ENCODE results near the gene LRRC73.
"Not testable (repeated sequence)": the region's sequence is repeated elsewhere in the genome, so short reads cannot be mapped to it uniquely, and the experiment has no call there.

Gene LRRC73

DNA sequence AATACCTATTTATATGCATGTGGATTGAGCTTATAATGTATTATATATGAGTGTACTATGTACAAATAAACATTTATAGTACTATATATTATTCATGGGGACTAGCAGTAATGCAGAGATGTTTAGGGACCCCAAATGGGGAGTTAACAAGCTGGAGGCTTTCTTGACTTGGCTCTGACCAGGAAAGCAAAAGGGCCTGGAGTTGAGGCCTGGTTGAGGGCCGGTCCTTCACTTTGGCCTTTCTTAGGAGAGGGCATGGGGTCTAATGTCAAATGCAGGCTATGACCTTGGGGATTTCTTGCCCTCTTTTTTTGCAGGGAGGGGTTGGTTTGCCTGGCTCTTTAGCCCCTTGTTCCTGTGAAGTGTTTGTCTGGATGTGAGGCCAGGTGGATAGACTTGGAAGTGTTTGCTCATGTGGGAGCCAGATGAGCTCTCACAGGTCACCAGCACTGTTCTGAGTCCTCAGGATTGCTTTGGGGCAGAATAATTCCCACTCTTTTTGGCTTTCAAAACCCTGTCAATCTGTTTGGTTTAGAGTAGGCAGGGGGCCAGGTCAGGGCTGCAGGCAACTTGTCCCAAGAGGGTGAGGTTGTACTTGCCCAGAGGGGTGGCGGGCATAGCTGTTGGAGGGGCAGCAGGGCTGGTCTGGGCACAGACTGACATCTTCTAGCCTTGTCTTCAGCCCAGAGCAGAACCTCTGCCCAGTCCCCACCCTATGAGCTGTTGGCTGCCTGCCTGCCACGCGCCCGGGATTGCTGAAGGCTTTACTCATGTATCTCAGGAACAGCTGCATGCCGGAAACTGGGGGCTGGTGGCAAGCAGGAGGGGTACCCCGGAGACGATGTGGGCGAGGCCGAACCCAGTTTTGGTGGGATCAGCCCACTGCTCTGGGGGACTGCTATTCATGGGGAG is 18.1 kb downstream of the LRRC73 start:
- DNase-seq, result no peak

DNA sequence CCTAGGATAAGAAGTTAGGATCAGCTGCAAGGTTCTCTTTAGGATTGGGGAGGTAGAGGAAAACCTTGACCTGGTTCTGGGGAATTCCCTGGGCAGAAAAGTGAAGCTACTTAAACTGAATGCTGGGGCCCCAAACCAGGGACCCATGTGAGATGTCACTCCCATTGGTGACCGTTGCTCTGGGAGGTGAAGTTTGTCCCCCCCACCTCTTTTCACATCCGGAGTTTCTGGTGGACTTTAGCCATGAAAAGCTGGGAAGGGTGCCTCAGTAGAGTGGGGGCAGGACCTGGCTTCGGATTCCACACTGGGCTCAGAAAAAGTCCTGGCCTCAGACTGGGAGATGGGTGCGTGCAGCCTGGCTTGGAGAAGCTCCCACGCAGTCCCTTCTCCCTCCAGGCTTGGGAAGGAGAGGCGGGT is 19.6 kb downstream of the LRRC73 start:
- DNase-seq, result no peak

DNA sequence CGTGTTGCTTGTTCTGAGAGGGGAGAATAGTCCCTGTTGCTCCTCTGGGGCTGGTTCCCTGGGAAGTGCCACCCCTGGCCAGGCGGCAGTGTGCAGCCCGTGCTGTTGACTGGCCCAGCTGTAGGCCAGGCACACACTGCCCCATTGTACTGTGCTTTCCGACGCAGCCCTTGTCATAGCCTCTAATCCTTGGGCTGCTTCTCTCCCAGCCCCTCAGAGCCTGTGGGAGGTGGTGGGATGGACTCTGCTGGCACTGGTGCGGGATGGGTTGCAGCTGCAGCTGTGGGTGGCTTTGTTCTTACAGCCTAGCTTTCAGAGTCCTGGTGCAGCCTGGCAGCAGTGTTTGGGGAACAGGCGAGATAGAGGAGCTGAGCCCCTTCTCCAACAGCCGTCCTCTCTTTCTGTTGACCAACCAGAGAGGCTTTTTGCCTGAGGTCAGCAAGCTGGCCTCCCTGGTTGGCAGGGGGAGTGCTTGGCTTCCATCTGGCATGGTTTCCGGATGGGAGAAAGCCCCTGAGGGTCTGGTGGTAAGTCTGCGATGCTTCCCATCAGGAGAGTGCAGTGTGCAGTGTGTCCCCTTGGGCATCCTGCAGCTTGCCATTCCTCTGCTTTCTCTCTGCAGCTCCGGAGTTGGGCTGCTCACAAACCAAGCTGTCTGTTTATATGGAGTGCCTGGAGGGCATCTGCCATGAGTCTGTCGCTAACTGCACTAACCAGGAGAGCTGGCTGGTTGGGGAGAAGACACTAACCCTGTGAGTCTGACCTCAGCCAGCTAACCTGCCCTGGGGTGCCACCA is 20.7 kb downstream of the LRRC73 start:
- DNase-seq, result no peak

DNA sequence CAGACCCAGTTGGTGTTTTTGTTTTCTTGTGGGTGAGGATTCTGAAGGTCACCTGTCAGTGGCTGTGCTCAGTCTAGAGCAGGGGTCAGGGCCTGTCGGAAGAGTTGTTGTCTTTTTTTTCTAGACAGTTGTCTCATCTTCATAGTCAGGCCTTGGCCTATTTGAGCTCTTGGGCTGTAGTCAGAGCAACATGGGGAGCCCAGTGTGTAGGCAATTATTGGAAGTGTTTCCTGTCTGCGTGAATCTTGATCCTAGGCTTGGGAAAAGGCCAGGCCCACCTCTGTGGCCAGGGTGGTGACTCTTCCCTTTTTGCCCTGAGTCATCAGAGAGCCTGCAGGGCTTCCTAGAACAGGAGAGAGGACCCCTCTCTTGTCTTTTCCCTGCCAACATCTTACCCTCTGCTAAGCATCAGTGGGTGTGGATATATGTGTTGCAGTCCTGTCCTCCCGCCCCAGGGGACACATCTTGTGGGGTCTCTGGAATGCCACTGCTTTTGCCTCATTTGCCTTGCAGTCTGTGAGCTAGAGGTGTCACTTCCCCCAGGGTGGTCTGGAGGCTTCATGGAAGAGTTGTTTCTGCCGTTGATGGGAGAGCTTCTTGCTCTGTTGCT is 21.4 kb downstream of the LRRC73 start:
- no peak for DNase-seq

DNA sequence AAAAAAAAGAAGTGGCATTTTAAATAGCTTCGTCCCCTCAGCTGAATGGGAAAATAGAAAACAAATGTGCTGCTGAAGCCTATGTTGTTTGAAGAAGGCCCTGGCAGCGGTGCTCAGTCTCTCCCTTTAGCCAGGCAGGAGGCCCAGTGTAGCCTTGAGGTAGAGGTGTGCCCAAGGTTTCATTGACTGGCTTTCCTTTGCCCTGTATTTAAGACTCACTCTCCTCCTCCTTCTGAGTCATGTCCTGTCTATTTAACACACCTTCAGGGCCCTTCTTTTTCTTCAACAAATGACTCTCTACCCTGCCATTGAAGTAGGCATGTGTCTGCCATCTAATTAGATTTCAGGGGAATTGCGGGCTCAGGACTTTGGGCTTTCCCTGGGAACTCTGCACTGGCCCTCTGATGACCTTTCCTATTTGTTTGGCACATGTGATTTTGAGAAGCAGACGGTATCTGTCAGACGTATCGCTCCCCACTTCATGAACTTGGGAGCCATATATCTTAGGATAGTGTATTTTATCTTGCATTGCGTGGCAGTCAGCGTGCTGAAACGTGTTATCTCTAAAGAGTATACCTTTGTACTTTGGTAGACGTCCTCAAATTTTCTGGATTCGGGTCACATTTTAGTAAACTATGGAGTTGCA is 28.4 kb downstream of the LRRC73 start:
- no peak for DNase-seq

DNA sequence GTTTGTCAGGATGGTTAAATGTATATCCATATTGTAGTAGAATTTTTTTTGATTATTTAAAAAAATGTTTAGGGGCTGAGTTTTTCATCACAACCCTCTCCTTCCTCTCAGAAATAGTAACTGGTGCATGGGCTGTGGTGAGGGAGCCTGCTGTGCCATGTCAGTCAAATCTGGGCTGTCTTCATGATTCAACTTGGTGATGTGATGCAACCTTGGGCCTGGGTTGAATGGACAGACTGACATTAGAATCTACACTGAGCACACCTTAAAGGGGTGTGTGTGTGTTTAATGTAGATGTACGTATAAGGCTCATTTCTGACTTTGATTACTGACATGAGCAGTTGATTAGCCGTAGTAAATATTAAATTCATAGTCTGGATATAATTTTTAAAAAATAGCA is 29.1 kb downstream of the LRRC73 start:
- DNase-seq, result no peak

DNA sequence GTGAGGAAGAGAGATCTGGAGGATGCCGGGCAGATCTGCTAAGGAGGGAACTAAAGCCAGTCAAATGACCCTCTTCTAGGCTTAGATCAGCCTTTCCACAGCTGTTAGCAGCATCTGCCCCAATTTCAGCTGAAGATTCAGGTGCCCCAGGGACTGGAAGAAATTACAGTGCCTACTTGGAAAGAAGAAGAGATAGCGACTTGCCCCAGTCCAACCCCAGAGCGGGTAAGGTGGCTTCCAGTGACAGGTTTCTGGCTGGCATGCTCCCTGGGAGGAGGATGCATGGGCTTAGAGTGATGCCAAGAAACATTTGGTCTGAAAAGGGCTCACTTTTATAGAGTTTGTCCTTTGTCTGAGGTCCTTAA is 32.2 kb downstream of the LRRC73 start:
- no peak for DNase-seq

DNA sequence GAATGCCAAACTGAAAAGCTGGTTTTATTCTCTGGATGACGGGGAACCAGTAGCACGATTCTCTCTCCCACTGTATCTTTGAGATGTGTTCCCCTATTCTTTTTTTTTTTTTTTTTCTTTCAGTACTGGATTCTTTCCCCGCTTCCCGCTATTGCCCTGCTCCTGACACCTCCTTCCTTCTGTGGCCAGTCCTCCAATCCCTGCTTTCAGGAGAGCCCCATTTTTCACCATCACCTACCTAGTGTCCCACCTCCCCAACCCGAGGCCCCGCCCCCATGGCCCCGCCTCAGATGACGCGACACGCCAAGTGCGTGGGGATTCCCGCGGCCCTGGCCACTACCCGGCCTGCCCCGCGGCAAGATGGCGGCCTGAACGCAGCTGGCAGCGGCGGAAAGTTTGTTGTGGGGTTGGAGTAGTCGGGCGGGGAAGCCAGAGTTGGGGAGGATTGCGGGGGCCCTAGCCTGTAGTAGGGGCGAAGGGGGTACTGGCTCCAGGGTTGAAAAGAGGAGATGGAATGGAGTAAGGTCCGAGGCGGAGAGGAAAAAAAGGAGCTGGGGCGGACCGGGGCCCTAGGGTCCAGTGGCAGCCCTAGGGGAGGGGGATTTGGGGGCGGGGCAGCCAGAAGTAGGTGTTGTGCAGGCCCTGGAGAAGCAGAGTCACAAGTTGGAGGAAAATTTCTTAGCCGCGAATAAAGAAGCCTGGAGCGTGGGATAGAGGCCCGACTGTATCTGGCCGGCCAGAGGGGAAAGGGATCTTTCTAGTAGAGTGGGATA is 32.7 kb downstream of the LRRC73 start, which contains the start of gene TJAP1:
TJAP1 (plus strand) TSS at position 336 of the 773 bp plus-strand sequence. CDS start 21,432 bp downstream, outside the sequence.
- peak; percentile 95 to 99 for DNase-seq

DNA sequence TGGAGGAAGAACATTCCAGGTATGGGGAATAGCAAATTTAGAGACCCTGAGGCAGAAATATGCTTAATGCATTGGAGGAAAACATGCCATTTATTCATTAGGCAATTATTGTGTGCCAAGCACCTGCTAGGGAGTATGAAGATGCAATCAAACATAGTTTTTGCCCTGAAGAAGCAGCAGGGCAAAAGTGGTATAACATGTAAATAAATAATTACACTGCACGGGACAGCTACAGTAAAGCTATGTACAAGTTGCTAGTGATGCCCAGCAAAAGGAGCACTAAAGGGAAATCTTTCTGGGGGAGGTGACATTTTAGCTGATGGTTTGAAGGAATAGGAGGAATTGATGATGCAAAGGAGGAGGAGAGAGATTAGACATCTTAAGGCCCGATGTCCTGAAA is 33.4 kb downstream of the LRRC73 start:
- no peak for DNase-seq

DNA sequence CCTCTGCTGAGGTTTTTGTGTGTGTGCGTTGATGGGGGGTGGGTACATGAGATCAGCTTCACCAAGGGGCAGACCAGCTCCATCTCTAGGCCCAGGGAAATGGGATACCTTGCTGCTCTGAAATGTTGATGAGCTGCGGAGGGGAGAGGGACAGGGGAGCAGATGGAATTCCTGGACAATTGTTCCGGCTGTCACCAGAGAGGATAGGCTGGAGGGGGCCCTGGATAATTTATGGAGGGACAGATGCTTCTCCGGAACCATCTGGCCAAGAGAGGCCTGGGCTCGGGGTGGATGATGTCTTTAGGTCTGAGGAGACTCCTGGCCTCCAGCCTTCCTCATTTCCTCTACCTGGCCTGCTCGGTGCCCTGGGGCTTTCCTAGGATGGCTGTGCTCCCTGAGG is 34.6 kb downstream of the LRRC73 start:
- no peak for DNase-seq

DNA sequence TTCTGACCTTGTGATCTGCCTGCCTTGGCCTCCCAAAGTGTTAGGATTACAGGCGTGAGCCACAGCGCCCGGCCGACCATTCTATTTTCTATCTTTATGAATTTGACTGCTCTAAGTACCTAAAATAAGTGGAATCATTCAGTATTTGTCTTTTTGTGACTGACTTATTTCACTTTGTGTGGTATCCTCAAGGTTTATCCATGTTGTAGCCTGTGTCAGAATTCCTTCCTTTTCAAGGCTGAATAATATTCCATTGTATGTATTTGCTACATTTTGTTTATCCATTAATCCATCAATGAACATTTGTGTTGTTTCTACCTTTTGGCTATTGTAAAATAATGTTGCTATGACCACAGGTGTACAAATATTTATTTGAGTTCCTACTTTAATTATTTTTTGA is 37.6 kb downstream of the LRRC73 start:
- no peak for DNase-seq

DNA sequence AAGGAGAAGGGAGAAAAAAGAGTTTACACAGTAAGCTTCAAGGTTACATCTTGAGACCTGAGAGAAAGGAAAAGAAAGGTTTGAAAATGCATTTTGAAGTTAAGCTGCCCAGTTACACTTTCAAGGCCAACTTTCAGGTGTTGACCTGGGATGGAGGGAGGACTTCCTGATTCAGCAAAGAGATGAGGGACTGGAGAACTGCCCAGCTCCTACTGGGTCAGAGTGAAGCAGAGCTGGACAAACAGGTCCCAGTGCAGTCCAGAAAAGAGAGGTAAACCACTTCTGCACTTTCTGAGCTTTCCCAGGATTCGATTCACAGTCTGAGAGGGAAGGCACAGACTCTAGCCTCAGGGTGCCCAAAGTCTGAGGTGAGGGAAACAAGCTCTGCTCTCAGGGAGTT is 38.7 kb downstream of the LRRC73 start:
- DNase-seq, result no peak

DNA sequence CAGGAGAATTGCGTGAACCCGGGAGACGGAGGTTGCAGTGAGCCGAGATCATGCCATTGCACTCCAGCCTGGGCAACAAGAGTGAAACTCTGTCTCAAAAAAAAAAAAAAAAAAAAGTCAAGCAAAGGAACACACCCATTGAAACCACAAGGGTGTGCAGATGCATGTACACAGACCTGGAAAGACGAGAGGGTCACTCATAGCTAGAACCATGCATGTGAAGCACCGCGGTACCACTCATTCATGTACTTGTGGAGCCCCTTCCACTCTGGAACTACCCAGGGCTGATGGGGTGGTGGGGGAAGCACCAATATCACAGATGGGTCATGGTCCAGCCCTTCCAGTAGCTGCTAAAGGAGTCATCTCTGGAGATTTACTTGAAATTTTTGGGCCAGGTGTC is 40.2 kb downstream of the LRRC73 start:
- DNase-seq, result no peak

DNA sequence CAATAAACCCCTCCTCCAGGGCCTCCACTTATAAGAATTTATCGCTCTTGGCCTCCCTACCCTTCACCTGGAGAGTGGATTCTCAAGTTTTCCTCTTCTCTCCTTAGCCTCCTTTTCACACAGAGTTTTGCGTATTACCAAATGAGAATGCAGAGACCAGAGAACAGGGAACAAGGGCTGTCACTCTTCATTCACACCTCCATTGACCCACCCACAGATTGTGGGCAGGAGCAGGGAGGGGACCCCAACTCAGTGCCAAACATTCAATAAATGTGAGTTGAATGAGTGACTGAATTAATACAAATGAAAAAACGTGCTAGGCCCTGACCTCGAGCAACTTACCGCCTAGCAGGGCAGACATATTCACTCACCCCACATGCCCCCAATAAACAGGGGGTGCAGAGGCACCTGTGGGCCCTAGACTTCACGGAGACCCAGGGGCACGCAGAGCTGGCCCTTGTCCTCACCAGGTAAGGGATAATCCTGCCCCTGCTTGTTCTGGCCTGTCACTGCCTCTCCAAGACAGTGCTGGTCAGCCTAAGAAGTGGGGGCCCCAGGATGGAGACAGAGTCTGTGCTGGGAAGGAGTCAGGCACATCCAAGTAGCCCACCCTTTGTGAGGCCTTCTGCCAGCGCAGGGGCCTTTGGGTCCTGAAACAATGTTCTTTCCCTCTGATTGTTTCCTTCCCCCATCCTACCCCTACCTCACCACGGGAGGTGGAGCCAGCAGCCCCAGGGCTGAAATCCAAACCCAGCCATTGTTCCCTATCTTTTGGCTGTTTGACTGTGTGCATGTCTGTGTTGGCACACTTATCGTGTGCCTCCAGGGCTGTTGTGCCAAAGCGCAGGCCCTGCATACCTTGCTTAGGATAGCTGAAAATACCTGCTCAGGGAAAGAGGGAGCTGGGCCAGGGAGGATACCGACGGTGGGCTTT is 41.1 kb downstream of the LRRC73 start:
- no peak for DNase-seq

DNA sequence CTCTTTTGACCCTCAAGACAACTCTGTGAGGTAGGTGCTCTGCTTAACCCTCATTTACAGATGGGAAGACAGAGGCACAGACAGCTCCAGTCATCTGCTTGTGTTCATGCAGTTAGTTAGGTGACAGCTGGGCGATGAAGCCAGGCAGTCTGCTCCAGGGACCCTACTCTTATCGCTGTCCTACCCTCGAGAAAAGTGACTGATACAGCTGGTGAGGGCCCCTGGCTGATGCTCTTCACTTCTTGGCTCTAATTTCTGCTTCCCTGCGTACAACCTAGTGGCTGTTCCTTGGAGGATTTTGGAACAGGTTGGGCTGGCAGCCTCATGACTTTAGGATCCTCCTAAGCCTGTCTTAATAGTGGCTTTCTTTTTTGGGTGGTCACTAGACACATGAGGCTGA is 41.9 kb downstream of the LRRC73 start:
- DNase-seq, result no peak

DNA sequence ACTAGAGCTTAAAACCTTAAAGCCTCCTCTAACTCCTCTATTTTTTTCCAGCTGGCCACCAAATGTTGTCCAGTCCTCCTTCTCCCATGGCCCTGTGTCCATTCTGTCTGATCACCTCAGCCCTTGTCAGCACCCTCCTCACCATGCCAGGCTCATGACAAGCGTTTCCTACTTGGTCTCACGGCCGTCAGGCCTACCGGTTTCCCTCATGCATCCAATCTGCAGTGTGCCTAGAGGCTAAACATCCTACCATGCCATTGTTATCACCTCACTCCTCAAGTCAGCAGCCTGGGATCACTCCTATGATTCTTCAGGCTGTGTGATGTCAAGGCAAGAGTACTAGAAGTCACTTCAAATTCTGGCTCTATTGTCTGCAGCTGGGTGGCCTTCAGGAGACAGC is 42.4 kb downstream of the LRRC73 start:
- DNase-seq, result no peak

DNA sequence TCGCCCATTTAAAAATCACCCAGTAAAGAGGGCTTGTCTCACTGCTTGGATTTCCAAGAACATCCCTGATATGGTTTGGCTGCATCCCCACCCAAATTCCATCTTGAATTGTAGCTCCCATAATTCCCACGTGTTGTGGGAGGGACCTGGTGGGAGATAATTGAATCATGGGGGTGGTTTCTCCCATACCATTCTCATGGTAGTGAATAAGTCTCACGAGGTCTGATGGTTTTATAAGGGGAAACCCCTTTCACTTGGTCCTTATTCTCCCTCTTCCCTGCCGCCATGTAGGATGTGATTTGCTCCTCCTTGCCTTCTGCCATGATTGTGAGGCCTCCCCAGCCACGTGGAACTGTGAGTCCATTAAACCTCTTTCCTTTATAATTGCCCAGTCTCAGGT is 42.9 kb downstream of the LRRC73 start:
- not testable (repeated sequence) for DNase-seq

DNA sequence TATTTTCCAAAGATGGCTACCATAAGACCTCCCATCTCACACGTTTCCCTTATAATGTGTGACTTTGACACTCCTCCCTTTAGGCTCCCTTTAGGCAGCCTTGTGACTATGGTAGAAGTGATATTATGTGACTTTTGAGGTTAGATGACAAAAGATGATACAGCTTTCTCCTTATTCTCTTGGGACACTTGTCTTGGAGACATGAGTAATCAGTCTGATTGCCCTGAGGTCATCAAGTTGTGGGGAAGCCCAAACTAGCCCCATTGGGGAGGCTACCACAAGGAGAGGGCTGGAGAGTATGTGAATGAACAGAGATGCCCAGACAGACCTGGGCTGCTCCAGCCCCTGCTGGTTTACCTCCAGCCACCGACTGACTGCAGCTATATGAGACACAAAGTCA is 44.2 kb downstream of the LRRC73 start:
- DNase-seq, result no peak

DNA sequence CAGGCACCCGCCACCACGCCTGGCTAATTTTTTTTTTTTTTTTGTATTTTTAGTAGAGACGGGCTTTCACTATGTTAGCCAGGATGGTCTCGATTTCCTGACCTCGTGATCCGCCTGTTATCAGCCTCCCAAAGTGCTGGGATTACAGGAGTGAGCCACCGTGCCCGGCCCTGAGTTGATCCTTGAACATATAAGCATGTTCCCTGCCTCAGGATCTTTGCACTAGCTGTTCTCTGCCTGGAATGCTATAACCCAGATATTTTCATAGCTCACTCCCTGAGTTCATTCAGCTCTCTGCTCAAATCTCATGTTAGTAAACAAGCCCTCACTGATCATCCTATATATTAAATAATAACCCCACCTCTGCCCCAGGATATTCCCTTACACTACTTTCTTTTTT is 45.8 kb downstream of the LRRC73 start:
- DNase-seq, result no peak

DNA sequence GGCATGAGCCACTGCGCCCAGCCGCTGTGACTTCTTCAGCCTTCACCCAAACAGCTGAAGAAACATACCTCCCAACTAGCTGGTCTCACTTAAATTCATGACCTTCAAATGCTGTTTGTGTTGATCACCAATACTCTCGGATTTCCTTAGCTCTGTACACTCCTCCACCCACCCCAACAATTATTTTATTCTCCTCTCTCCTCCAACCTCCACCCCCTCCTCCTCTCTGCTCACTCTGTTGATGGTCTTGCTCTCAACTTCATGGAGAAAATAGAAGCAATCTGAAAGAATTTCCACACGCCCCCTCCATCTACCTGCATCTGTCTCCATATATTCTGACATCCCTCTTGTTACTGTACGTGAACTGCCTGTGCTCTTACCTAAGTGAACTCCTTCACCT is 48.2 kb downstream of the LRRC73 start:
- no peak for DNase-seq

DNA sequence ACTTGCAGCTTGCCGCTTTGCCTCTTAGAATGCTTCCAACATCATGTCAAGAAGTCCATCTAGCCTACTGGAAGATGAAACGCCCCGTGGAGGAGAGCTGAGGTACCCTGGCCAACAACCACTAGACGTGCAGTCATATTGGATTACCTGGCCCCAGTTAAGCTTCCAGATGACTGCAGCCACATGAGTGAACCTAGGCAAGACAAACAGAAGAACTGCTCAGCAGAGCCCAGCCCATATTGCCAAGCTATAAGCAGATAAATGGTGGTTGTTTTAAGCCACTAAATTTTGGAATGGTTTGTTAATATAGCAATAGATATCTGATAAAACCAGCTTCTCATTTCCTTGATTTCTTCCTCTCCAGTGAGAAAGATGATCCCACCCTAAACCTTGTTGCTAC is 50.1 kb downstream of the LRRC73 start:
- DNase-seq, result no peak
